Gastroesophageal sphincter (tissue), 4 donors: ENCODE data around the gene GRID1. TPM values are rescaled to one million over a fixed set of nuclear protein-coding genes. Genes with fewer than 3 reads are reported as not detected.

Source experiments
- ATAC-seq: fragments of 150-250 bp; one replicate; pipeline ENCODE4 v1.9.1; 2016; ENCODE audit warnings: mild to moderate bottlenecking, moderate library complexity
- H3K27ac ChIP-seq, 4 donors: fragments of 200-600 bp; sonication (generic) in 3 of 4; 1 replicate in 3 of 4; 2 replicates in 1 of 4; pipeline ENCODE4 v1.5.1; 2016 to 2019
- H3K27me3 ChIP-seq: fragments of 200-600 bp; sonication (generic); one replicate; pipeline ENCODE4 v1.5.1; 2019
- H3K36me3 ChIP-seq, 2 donors: fragments of 200-600 bp; sonication (generic); one replicate each; pipeline ENCODE4 v1.5.1; 2019; ENCODE audit warnings: control low read depth in 1 of 2
- H3K4me1 ChIP-seq, 3 donors: fragments of 200-600 bp; sonication (generic); 1 replicate in 2 of 3; 2 replicates in 1 of 3; pipeline ENCODE4 v1.5.1; 2016 to 2019; ENCODE audit warnings: control low read depth in 2 of 3
- H3K4me3 ChIP-seq, 2 donors: fragments of 200-600 bp; sonication (generic); one replicate each; pipeline ENCODE4 v1.5.1; 2019; ENCODE audit warnings: mild to moderate bottlenecking in 1 of 2, moderate library complexity in 1 of 2
- H3K9me3 ChIP-seq, 3 donors: fragments of 200-600 bp; sonication (generic); one replicate each; pipeline ENCODE4 v1.5.1; 2017 to 2019; ENCODE audit warnings: control low read depth in 2 of 3
- EP300 ChIP-seq: sonication (generic); formaldehyde crosslinking; IDR thresholded peaks from one replicate; pipeline ENCODE4 v1.6.1; 2017; ENCODE audit warnings: antibody characterized with exemption, mild to moderate bottlenecking
- POLR2A ChIP-seq, 2 donors: fragments of 450-650 bp; IDR thresholded peaks; one replicate each; pipeline ENCODE4 v1.6.1; 2017; ENCODE audit warnings: antibody characterized with exemption in 2 of 2, mild to moderate bottlenecking in 2 of 2, moderate library complexity in 1 of 2
- POLR2AphosphoS5 ChIP-seq: sonication (generic); formaldehyde crosslinking; IDR thresholded peaks from one replicate; pipeline ENCODE4 v1.6.1; 2017; ENCODE audit warnings: antibody characterized with exemption
- WGBS, 2 donors: methylation state at CpG; one replicate each; pipeline ENCODE4 v1.1.5; 2018; ENCODE audit warnings: low coverage in 1 of 2; 5-methylcytosine and 5-hydroxymethylcytosine counted together
- total RNA-seq, 4 donors: library from RNA; depleted of rRNA; stranded (reverse); fragments of >200 nt; gene quantifications; one replicate each; pipeline ENCODE4 v1.1.0, GENCODE V29; 2016
- TF ChIP-seq, protein P1 (sequence below), 4 experiments: fragments of 200-600 bp in 2 of 4; fragments of 450-650 bp in 2 of 4; sonication (generic) in 1 of 4; IDR thresholded peaks; one replicate each; pipeline ENCODE4 v1.5.1; 2017 to 2019; ENCODE audit warnings: antibody characterized with exemption in 4 of 4, mild to moderate bottlenecking in 2 of 4, moderate library complexity in 2 of 4

GRID1 gene
- total RNA-seq, 4 donors from 2014 or later: 1.2 to 2.7 (median 1.7) TPM

GRCh38 chr10:86061278-86062197, 305.1 kb downstream of the GRID1 start:
- Histone ChIP-seq H3K36me3 (no peaks in the 10 kb centered on the region), H3K4me1 (no peaks in the 10 kb centered on the region), H3K27me3 (no peaks in the 10 kb centered on the region), H3K9me3 (no peaks in the 10 kb centered on the region), H3K27ac (no peak overlapping the region), H3K4me3 (no peak overlapping the region)
- TF ChIP-seq EP300 (no peak), POLR2A (IDR thresholded peaks at IDR 0.05) (no peak), POLR2AphosphoS5 (no peak)
- TF ChIP-seq, protein P1, sequence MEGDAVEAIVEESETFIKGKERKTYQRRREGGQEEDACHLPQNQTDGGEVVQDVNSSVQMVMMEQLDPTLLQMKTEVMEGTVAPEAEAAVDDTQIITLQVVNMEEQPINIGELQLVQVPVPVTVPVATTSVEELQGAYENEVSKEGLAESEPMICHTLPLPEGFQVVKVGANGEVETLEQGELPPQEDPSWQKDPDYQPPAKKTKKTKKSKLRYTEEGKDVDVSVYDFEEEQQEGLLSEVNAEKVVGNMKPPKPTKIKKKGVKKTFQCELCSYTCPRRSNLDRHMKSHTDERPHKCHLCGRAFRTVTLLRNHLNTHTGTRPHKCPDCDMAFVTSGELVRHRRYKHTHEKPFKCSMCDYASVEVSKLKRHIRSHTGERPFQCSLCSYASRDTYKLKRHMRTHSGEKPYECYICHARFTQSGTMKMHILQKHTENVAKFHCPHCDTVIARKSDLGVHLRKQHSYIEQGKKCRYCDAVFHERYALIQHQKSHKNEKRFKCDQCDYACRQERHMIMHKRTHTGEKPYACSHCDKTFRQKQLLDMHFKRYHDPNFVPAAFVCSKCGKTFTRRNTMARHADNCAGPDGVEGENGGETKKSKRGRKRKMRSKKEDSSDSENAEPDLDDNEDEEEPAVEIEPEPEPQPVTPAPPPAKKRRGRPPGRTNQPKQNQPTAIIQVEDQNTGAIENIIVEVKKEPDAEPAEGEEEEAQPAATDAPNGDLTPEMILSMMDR (IDR thresholded peaks at IDR 0.05): no peak
- no peak for ATAC-seq
- 80 to 83% methylated on average over 1 to 2 of the region's 7 CpGs for WGBS, 2 donors

DNA sequence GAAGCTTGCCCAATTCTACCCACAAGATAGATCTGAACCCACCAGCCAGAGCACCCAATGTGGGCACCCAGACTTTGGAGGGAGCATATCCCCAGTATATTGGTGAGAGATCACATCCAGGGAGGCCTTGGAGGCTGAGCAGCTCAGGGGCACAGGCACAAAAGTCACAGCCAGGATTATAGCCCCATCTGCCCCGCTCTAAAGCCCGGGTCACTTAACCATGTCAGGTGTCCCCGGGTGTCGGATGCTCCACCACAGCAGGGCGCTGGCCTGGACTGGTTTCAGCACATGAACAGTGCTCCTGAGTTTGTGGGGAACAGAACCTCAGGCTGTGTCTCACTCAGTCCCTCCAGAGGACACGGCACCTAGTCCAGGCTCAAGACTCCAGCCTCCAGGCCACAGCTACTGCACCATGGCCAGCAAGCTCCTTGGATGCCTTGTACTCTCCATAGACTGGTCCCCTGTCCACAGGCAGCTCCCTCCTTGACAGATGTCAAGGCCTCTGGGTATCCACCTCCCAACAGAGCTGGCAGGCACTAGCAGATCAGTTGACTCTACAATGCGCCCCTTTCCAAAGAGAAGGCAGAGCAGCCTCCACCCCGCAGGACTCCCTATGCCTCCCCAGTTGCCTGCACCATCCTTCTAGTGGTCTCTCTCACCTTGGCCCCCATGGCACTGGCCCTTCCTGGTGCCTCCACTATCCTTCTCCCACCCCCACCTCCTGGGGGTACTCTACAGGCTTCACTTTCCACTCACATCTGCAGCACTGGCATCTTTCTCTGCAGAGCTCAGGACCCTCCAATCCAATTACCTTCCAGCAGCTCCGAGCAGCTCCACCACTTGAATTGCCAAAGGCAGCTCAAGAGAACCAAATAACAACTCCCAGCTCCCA, 306.0 kb downstream of the GRID1 start:
- TF ChIP-seq, protein P1 (IDR thresholded peaks at IDR 0.05): no peak

DNA sequence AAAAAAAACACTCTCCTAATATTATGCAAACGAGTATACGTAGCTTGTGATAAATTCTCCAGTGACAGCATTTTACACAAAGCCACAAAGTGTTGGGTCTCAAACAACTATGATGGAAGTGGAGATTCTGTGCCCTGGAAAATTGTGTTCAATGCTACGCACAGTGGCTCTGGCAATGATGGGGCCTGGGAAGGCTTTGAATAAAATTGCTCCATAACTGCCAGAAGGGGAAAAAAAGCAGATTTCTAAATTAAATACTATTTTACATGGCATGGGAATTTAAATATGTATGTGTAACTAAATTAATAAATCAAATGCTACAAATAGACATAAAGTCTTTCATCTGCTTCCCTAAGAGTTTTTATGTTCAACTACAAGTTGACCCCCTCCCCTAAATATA, 306.7 kb downstream of the GRID1 start:
- Histone ChIP-seq H3K36me3 (no peaks in the 10 kb centered on the region), H3K27me3 (no peaks in the 10 kb centered on the region), H3K9me3 (no peaks in the 10 kb centered on the region), H3K4me3 (no peak overlapping the region), H3K4me1 (no peaks in the 10 kb centered on the region), H3K27ac (no peak overlapping the region)
- WGBS, 2 donors: 75 to 94% methylated on average over 2 to 3 of the region's 3 CpGs
- ATAC-seq: no peak
- TF ChIP-seq, protein P1 (IDR thresholded peaks at IDR 0.05): no peak
- no peak for TF ChIP-seq EP300
- TF ChIP-seq POLR2A (IDR thresholded peaks at IDR 0.05): no peak
- TF ChIP-seq POLR2AphosphoS5: no peak

More for the DNA sequence above, 306.0 kb downstream of the GRID1 start:
- Histone ChIP-seq H3K36me3 (no peaks in the 10 kb centered on the region), H3K27me3 (no peaks in the 10 kb centered on the region), H3K4me3 (no peak overlapping the region), H3K27ac (no peak overlapping the region), H3K4me1 (no peaks in the 10 kb centered on the region), H3K9me3 (no peaks in the 10 kb centered on the region)
- 72 to 80% methylated on average over 1 to 4 of the region's 9 CpGs for WGBS, 2 donors
- ATAC-seq: no peak

DNA sequence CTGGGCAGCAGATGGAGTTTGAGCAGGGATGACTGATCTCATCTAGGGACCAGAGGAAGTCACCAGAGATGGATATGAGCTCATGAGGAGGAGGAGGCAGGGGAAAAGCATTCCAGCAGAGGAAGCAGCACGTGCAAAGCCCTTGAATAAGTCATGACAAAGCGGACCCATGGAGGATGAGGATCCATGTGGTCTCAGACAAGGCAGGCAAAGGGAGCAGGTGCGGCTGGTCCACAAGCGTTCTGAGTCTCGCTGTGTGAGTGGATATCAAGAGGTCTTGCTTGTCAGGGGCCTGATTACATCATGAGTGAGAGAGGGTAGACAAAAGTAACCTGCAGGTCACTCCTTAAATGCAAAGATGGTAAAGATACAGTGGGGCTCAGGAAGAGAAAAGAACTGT, 307.6 kb downstream of the GRID1 start:
- Histone ChIP-seq H3K4me3 (no peak overlapping the region), H3K4me1 (no peaks in the 10 kb centered on the region), H3K36me3 (no peaks in the 10 kb centered on the region), H3K9me3 (no peaks in the 10 kb centered on the region), H3K27me3 (no peaks in the 10 kb centered on the region), H3K27ac (no peak overlapping the region)
- 45 to 80% methylated on average over 1 to 5 of the region's 5 CpGs for WGBS, 2 donors
- ATAC-seq: no peak
- TF ChIP-seq POLR2AphosphoS5 (no peak), EP300 (no peak)

GRCh38 chr10:86057708-86058107, 308.9 kb downstream of the GRID1 start:
- WGBS, 2 donors: 92 to 94% methylated on average over 3 to 5 of the region's 5 CpGs
- ATAC-seq: no peak
- TF ChIP-seq EP300: no peak
- TF ChIP-seq, protein P1 (IDR thresholded peaks at IDR 0.05): no peak
- no peak for TF ChIP-seq POLR2AphosphoS5
- no peak for TF ChIP-seq POLR2A (IDR thresholded peaks at IDR 0.05)
- H3K27ac ChIP-seq: no peak overlapping the region
- H3K4me3 ChIP-seq: no peak overlapping the region
- H3K27me3 ChIP-seq: no peaks in the 10 kb centered on the region
- H3K9me3 ChIP-seq: no peaks in the 10 kb centered on the region
- no peaks in the 10 kb centered on the region for H3K36me3 ChIP-seq
- no peaks in the 10 kb centered on the region for H3K4me1 ChIP-seq
